WERI-Rb-1 (cell line): ENCODE data around the gene TCP11L2.
A peak's percentile ranks its signal among the peaks of the same experiment; 100 is the strongest.

Experiments used
- DNase-seq: peaks from one replicate; pipeline ENCODE4 v3.0.0-alpha.2; 2020
- H3K27ac ChIP-seq: fragments of 250-450 bp; sonication (Bioruptor Pico); 2 replicates; pipeline ENCODE4 v1.5.1; 2020; ENCODE audit warnings: mild to moderate bottlenecking, moderate library complexity
- H3K27me3 ChIP-seq: fragments of 250-450 bp; sonication (Bioruptor Pico); 2 replicates; pipeline ENCODE4 v1.5.1; 2021; ENCODE audit warnings: mild to moderate bottlenecking, low read depth, moderate library complexity; ENCODE audit not compliant: insufficient read depth, severe bottlenecking
- H3K36me3 ChIP-seq: fragments of 250-450 bp; sonication (Bioruptor Pico); 2 replicates; pipeline ENCODE4 v1.5.1; 2020; ENCODE audit warnings: mild to moderate bottlenecking, moderate library complexity
- H3K4me3 ChIP-seq: 2 replicates; pipeline ENCODE4 v1.5.1; 2011; ENCODE audit warnings: low read depth, mild to moderate bottlenecking, control low read depth, low read length
- H3K9me3 ChIP-seq: fragments of 250-450 bp; sonication (Bioruptor Pico); 2 replicates; pipeline ENCODE4 v1.5.1; 2021; ENCODE audit warnings: mild to moderate bottlenecking, moderate library complexity; ENCODE audit not compliant: severe bottlenecking
- CTCF ChIP-seq: IDR thresholded peaks from 2 replicates; pipeline ENCODE4 v1.5.1; 2011; ENCODE audit warnings: low read depth, mild to moderate bottlenecking, control low read depth, inconsistent platforms, low read length

TCP11L2 gene

DNA sequence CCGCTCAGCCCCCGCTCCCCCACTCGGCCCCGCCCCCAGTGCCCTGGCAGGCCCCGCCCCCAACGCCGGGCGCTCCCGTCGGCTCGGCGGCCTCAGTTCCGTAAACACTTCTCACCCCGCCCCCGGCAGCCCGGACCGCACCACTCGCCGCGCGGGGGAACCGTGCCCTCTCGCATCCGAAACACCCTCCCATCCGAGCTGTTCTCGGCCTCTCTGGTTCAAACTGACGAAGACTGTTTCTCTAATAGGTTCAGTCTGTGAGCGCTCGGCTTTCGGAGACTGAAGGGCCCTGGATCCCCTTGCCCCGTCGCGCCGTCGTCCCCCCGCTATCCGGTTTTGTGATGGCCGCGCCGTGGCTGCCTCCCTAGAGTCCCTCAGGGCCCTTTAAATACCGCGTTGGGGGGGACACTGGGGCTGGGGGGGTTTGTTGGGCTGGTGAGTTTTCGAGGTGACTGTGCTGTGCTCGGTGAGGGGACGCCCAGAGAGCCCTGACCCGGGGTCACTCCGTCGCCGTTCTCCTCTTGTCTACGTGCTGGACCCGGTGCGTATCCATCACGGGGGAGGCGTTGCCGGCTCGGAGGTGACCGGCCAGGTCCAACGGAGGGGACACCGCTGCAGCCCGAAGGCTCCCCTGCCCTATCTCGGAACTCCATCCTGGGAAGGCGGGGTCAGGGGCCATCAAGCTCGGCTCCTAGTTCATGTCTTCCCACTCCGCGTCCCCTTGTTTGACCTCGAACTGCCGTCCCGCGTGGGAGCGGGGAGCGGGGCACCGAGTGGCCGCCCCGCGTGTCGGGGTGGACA, at the start of gene TCP11L2:
TSS of gene TCP11L2 (plus strand) at position 333 of the 801 bp plus-strand sequence. CDS start 8,343 bp downstream, outside the sequence.
- H3K27me3 ChIP-seq, result no peaks in the 10 kb centered on the region
- no peak for TF ChIP-seq CTCF
- no peaks in the 10 kb centered on the region for H3K9me3 ChIP-seq
- no peaks in the 10 kb centered on the region for H3K36me3 ChIP-seq
- peak within 1 kb of the TSS; percentile 98 for H3K27ac ChIP-seq
- peak; percentile 78 for DNase-seq
- peak within 1 kb of the TSS; percentile 94 for H3K4me3 ChIP-seq

DNA sequence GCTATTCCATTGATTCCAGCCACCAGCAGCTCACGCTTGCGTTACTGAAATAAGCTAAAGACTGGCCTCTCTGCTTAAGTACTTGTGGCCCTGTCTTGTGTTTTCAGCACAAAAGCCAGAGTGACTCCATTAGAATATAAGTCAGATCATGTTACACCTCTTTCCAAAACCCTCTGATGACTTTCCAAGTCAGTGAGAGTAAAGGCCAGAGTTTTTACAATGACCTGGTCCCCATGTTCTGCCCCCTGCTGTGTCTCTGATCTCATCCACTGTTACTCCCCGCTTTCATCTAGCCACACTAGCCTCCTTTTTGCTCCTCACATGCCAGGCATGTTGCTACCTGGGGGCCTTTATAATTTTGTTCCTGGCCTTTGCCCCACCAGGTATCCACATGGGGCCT, 47.8 kb upstream of the TCP11L2 start:
- H3K4me3 ChIP-seq, result no peak overlapping the region
- H3K27ac ChIP-seq, result no peak overlapping the region
- no peaks in the 10 kb centered on the region for H3K36me3 ChIP-seq
- no peaks in the 10 kb centered on the region for H3K9me3 ChIP-seq
- no peaks in the 10 kb centered on the region for H3K27me3 ChIP-seq
- no peak for DNase-seq
- no peak for TF ChIP-seq CTCF

- H3K4me3 ChIP-seq, result no peak overlapping the region
- H3K27ac ChIP-seq, result no peak overlapping the region
- no peak for DNase-seq
- H3K36me3 ChIP-seq, result no peaks in the 10 kb centered on the region
- no peaks in the 10 kb centered on the region for H3K27me3 ChIP-seq
- TF ChIP-seq CTCF, result no peak
- H3K9me3 ChIP-seq, result no peaks in the 10 kb centered on the region
These were observed 47.0 kb upstream of the TCP11L2 start for GRCh38 chr12:106255493-106255892.

GRCh38 chr12:106255952-106256351, 46.6 kb upstream of the TCP11L2 start:
- no peak for TF ChIP-seq CTCF
- Histone ChIP-seq H3K27ac (no peak overlapping the region), H3K27me3 (no peaks in the 10 kb centered on the region), H3K36me3 (no peaks in the 10 kb centered on the region), H3K4me3 (no peak overlapping the region), H3K9me3 (no peaks in the 10 kb centered on the region)
- no peak for DNase-seq

DNA sequence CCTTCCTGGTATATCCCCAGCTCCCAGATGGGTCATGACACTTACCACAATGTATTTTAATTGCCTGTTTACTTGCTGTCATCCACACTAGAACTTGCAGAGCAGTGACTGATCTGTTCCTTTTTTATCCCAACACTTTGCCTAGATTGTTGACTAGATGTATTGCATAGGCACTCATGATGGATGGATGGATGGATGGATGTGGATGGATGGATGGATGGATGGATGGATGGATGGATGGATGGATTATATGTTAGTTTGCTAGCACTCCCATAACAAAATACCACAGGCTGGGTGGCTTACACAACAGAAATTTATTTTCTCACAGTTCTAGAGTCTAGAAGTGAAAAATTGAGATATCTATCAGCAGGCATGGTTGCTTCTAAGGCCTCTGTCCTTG, 46.0 kb upstream of the TCP11L2 start:
- no peaks in the 10 kb centered on the region for H3K27me3 ChIP-seq
- no peak overlapping the region for H3K4me3 ChIP-seq
- no peak for DNase-seq
- no peaks in the 10 kb centered on the region for H3K9me3 ChIP-seq
- H3K27ac ChIP-seq, result no peak overlapping the region
- TF ChIP-seq CTCF, result no peak
- no peaks in the 10 kb centered on the region for H3K36me3 ChIP-seq

DNA sequence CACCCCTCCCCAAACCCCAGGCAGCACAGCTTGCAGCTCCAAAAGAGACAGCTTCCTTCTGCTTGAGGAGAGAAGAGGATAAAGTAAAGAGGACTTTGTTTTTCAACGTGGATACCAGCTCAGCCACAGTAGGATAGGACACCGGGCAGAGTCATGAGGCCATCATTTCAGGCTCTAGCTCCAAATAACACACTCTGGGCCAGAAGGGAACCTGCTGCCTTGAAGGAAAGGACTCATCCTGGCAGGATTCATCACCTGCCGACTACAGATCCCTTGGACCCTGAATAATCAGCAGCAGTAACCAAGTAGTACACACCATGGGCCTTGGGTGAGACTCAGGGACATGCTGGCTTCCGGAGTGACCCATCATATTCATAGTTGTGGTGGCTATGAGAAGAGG, 44.3 kb upstream of the TCP11L2 start:
- DNase-seq, result no peak
- Histone ChIP-seq H3K36me3 (no peaks in the 10 kb centered on the region), H3K27ac (no peak overlapping the region), H3K9me3 (no peaks in the 10 kb centered on the region), H3K4me3 (no peak overlapping the region), H3K27me3 (no peaks in the 10 kb centered on the region)
- TF ChIP-seq CTCF, result no peak
